Measurements from ENCODE around the gene PCNT. TPM values are rescaled to one million over a fixed set of nuclear protein-coding genes. Genes with fewer than 3 reads are reported as not detected.

Gene PCNT
- total and polyA plus RNA-seq, 2 of the 8 experiments (the other 6 are each of a cell fraction or from before 2014, with no cell fraction given) = 9.9 to 45.1 TPM

GRCh38 chr21:46482225-46482845, 158.4 kb downstream of the PCNT start:
- H3K4me3 ChIP-seq (ENCODE audit: extremely low read depth in 1 of 4, insufficient read depth in 2 of 4, low read depth in 3 of 4, low read length in 4 of 4) = no peak overlapping the region
- H3K23ac ChIP-seq (ENCODE audit: insufficient read length) = no peak overlapping the region
- H3K27ac ChIP-seq (ENCODE audit: low read depth, low read length) = no peak overlapping the region
- WGBS, 2 experiments (ENCODE audit: extremely low coverage in 1 of 2, insufficient coverage in 1 of 2, insufficient read length in 1 of 2, insufficient replicate concordance in 2 of 2, low coverage in 1 of 2, low lambda C conversion rate in 2 of 2, missing lambda C conversion rate in 1 of 2) = 95% methylated on average over 6 of the region's 6 CpGs; no CpG with 5 or more reads in 1 of the 2 experiments
- peaks cover 0 to 2% (median 0%) of the 10 kb centered on the region in 4 experiments; a peak in 1 of 8 replicates for H3K36me3 ChIP-seq (ENCODE audit: control insufficient read depth in 2 of 4, insufficient read depth in 4 of 4, low read length in 3 of 4)
- H2AFZ ChIP-seq (ENCODE audit: low read length) = no peak overlapping the region
- no peak overlapping the region for H3K56ac ChIP-seq (replicated peaks; ENCODE audit: insufficient read length, low read depth, low read length)
- H2BK12ac ChIP-seq (ENCODE audit: low read depth, low read length) = no peak overlapping the region
- no peak overlapping the region for H2BK120ac ChIP-seq (replicated peaks; ENCODE audit: low read depth, low read length)
- H4K91ac ChIP-seq (replicated peaks; ENCODE audit: insufficient read length, low read length) = no peak overlapping the region
- H4K20me1 ChIP-seq (replicated peaks in 1 of 2; ENCODE audit: control insufficient read depth in 1 of 2, insufficient read depth in 2 of 2, low read length in 2 of 2) = peaks cover 0 to 2% of the 10 kb centered on the region in 2 experiments
- H3K4ac ChIP-seq (replicated peaks; ENCODE audit: insufficient read length, low read depth, low read length) = no peak overlapping the region
- no peak overlapping the region for H2BK15ac ChIP-seq (ENCODE audit: low read length)
- H3K4me2 ChIP-seq (ENCODE audit: insufficient read depth in 1 of 2, low read depth in 2 of 2, low read length in 2 of 2) = no peak overlapping the region
- H3K79me1 ChIP-seq (ENCODE audit: low read depth, low read length) = no peaks in the 10 kb centered on the region
- H3K23me2 ChIP-seq (ENCODE audit: low read depth, low read length) = no peaks in the 10 kb centered on the region
- POLR2A ChIA-PET (ENCODE audit: partially characterized antibody) = no interaction called here
- H2AK5ac ChIP-seq (ENCODE audit: low read depth, low read length) = no peak overlapping the region
- FAIRE-seq (no peak), DNase-seq (ENCODE audit: low read depth in 1 of 2, low spot score in 2 of 2) (no peak)
- H3K4me1 ChIP-seq (replicated peaks in 1 of 4; ENCODE audit: control insufficient read depth in 3 of 4, insufficient read depth in 4 of 4, low read length in 3 of 4) = no peaks in the 10 kb centered on the region
- no peak overlapping the region for H2BK20ac ChIP-seq (ENCODE audit: low read length)
- no peak overlapping the region for H4K8ac ChIP-seq (ENCODE audit: extremely low read depth, insufficient read depth, low read length)
- H3K79me2 ChIP-seq (ENCODE audit: control insufficient read depth in 1 of 2, insufficient read depth in 2 of 2, low read length in 2 of 2) = 0 out of 4 replicates have a peak, but pooled peaks cover 0 to 5% of the 10 kb centered on the region in 2 experiments
- no peak overlapping the region for H3K14ac ChIP-seq (ENCODE audit: insufficient read length)
- H3K18ac ChIP-seq (ENCODE audit: extremely low read depth, low read length) = no peak overlapping the region
- H2BK5ac ChIP-seq (ENCODE audit: low read depth, low read length) = no peak overlapping the region
- H4K5ac ChIP-seq (ENCODE audit: insufficient read length, low read depth, low read length) = no peak overlapping the region
- CTCF ChIA-PET (ENCODE audit: partially characterized antibody) = no interaction called here
- H3K9ac ChIP-seq (replicated peaks in 1 of 4; ENCODE audit: extremely low read depth in 1 of 4, low read depth in 3 of 4, low read length in 3 of 4) = no peak overlapping the region
- no peaks in the 10 kb centered on the region for H3K9me3 ChIP-seq (ENCODE audit: insufficient read depth in 2 of 2, low read depth in 1 of 2, low read length in 1 of 2)
- no peaks in the 10 kb centered on the region for H3K27me3 ChIP-seq (replicated peaks in 1 of 4; ENCODE audit: control insufficient read depth in 3 of 4, extremely low read depth in 1 of 4, insufficient read depth in 3 of 4, low read length in 3 of 4)
- TF ChIP-seq NANOG (IDR thresholded peaks at IDR 0.05; ENCODE audit: insufficient read depth, low read depth, low read length, poor library complexity, severe bottlenecking) (no peak), GABPA (IDR thresholded peaks at IDR 0.05; ENCODE audit: borderline replicate concordance, insufficient read depth, low read length) (no peak), RNF2 (IDR thresholded peaks at IDR 0.05; ENCODE audit: borderline replicate concordance, low read depth, low read length, missing control alignments, poor library complexity, severe bottlenecking) (no peak), RXRA (IDR thresholded peaks at IDR 0.05; ENCODE audit: insufficient read depth, low read depth, low read length) (no peak), KDM4A (IDR thresholded peaks at IDR 0.05; ENCODE audit: low read depth, low read length, severe bottlenecking) (no peak), CHD2 (IDR thresholded peaks at IDR 0.05; ENCODE audit: low read length) (no peak), GTF2F1 (IDR thresholded peaks at IDR 0.05; ENCODE audit: borderline replicate concordance, low read depth, low read length) (no peak), RAD21 (IDR thresholded peaks at IDR 0.05 in 1 of 2, conservative IDR thresholded peaks at IDR 0.05 in 1 of 2; ENCODE audit: low read depth in 2 of 2, low read length in 2 of 2) (no peak), RFX5 (IDR thresholded peaks at IDR 0.05; ENCODE audit: borderline replicate concordance, low read depth, low read length) (no peak)
